ENCODE measurements around the gene HNRNPDL.

GRCh38 chr4:82403725-82404124, 26.5 kb downstream of the HNRNPDL start:
- no peak for TF ChIP-seq EZH2 (IDR thresholded peaks at IDR 0.05; ENCODE audit: borderline replicate concordance, low read length)
- TF ChIP-seq CTCF (IDR thresholded peaks at IDR 0.05; ENCODE audit: low read length), result no peak

All from OCI-LY1 (cell line).